ENCODE measurements around the gene CCDC51. TPM values are rescaled to one million over a fixed set of nuclear protein-coding genes. Genes with fewer than 3 reads are reported as not detected.

CCDC51 gene
- total and polyA plus RNA-seq, 2 donors (not counting 1 experiment from before 2014, with no cell fraction given), result 5.0 to 5.9 TPM

DNA sequence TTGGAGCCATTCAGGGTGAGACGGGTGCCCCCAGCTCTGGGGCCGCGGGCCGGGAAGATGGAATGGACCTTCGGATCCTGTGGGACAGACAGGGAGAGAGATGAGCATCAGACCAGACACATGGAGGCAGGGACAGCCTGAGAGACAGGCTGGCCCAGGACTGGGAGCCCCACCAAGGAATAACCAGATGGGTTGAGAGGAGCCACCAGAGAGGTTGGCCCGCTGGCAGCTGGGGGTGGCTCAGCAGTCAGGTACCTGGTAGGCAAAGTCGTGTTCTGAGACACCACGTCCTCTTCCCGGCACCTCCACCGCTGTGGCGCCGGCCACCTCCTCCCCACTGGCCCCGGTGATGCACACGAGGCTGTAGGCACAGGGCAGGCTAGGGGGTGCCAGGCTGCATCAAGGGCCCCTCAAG lies 23.8 kb downstream of the CCDC51 start:
- TF ChIP-seq EZH2 (IDR thresholded peaks at IDR 0.05; ENCODE audit: borderline replicate concordance, insufficient read depth, low read depth, low read length, poor library complexity, severe bottlenecking), result no peak
- TF ChIP-seq, protein P1, sequence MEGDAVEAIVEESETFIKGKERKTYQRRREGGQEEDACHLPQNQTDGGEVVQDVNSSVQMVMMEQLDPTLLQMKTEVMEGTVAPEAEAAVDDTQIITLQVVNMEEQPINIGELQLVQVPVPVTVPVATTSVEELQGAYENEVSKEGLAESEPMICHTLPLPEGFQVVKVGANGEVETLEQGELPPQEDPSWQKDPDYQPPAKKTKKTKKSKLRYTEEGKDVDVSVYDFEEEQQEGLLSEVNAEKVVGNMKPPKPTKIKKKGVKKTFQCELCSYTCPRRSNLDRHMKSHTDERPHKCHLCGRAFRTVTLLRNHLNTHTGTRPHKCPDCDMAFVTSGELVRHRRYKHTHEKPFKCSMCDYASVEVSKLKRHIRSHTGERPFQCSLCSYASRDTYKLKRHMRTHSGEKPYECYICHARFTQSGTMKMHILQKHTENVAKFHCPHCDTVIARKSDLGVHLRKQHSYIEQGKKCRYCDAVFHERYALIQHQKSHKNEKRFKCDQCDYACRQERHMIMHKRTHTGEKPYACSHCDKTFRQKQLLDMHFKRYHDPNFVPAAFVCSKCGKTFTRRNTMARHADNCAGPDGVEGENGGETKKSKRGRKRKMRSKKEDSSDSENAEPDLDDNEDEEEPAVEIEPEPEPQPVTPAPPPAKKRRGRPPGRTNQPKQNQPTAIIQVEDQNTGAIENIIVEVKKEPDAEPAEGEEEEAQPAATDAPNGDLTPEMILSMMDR (IDR thresholded peaks at IDR 0.05), result no peak
- DNase-seq, result no peak
- no peaks in the 10 kb centered on the region for H3K36me3 ChIP-seq (replicated peaks in 1 of 2; ENCODE audit: control extremely low read depth in 1 of 2, control insufficient read depth in 1 of 2, extremely low read depth in 1 of 2, insufficient read depth in 2 of 2, low read length in 1 of 2)
- H3K27me3 ChIP-seq (replicated peaks in 1 of 4; ENCODE audit: control extremely low read depth in 1 of 4, control insufficient read depth in 3 of 4, insufficient read depth in 4 of 4, low read length in 3 of 4), result no peaks in the 10 kb centered on the region
- H3K27ac Mint-ChIP-seq, result no peak overlapping the region
- no peaks in the 10 kb centered on the region for H3K4me1 Mint-ChIP-seq
- 89% methylated on average over 14 of the region's 14 CpGs for whole genome bisulfite sequencing (ENCODE audit: insufficient coverage)
- no peaks in the 10 kb centered on the region for H4K20me1 ChIP-seq (ENCODE audit: control insufficient read depth, insufficient read depth, low read length, poor library complexity, severe bottlenecking)
- no peaks in the 10 kb centered on the region for H3K9me3 Mint-ChIP-seq (ENCODE audit: insufficient read depth)
- no peak for ATAC-seq (ENCODE audit: low read depth)
- ChIA-PET POLR2A (no interaction called here), CTCF (interaction anchor here (1.2 kb wide), 1 partner anchor 15 kb away, joined by 3 read pairs; no protein-coding TSS in a partner anchor)
- H3K27me3 Mint-ChIP-seq, result no peaks in the 10 kb centered on the region
- H3K9ac ChIP-seq (ENCODE audit: low read length), result no peak overlapping the region
- H2AFZ ChIP-seq (ENCODE audit: insufficient read depth, low read depth, low read length, poor library complexity, severe bottlenecking), result no peak overlapping the region
- H3K79me2 ChIP-seq (ENCODE audit: control insufficient read depth, insufficient read depth, low read length), result no peaks in the 10 kb centered on the region
- H3K9me3 ChIP-seq (ENCODE audit: control extremely low read depth in 1 of 3, control insufficient read depth in 2 of 3, insufficient read depth in 1 of 3, low read length in 2 of 3), result no peaks in the 10 kb centered on the region
- no peak overlapping the region for H3K27ac ChIP-seq (ENCODE audit: low read length in 2 of 2)
- no peak overlapping the region for H3K4me2 ChIP-seq (replicated peaks; ENCODE audit: low read depth, low read length, poor library complexity, severe bottlenecking)
- intact Hi-C loops (cut with micrococcal nuclease), result no loop called here
- H3K4me1 ChIP-seq (ENCODE audit: control insufficient read depth in 2 of 2, insufficient read depth in 2 of 2, low read length in 2 of 2), result no peaks in the 10 kb centered on the region
- H3K4me3 Mint-ChIP-seq, result no peak overlapping the region
- H3K4me3 ChIP-seq (ENCODE audit: control extremely low read depth in 1 of 5, extremely low read depth in 1 of 5, insufficient read depth in 1 of 5, low read depth in 2 of 5, low read length in 4 of 5), result no peak overlapping the region

GRCh38 chr3:48415251-48415953 lies 24.5 kb downstream of the CCDC51 start:
- no peak for TF ChIP-seq EZH2 (IDR thresholded peaks at IDR 0.05; ENCODE audit: borderline replicate concordance, insufficient read depth, low read depth, low read length, poor library complexity, severe bottlenecking)
- TF ChIP-seq, protein P1 (IDR thresholded peaks at IDR 0.05), result no peak
- no peak overlapping the region for H3K27ac Mint-ChIP-seq
- Histone ChIP-seq H3K36me3 (replicated peaks in 1 of 2; ENCODE audit: control extremely low read depth in 1 of 2, control insufficient read depth in 1 of 2, extremely low read depth in 1 of 2, insufficient read depth in 2 of 2, low read length in 1 of 2) (no peaks in the 10 kb centered on the region), H3K4me2 (replicated peaks; ENCODE audit: low read depth, low read length, poor library complexity, severe bottlenecking) (no peak overlapping the region), H3K79me2 (ENCODE audit: control insufficient read depth, insufficient read depth, low read length) (no peaks in the 10 kb centered on the region), H3K27me3 (replicated peaks in 1 of 4; ENCODE audit: control extremely low read depth in 1 of 4, control insufficient read depth in 3 of 4, insufficient read depth in 4 of 4, low read length in 3 of 4) (no peaks in the 10 kb centered on the region), H3K4me1 (ENCODE audit: control insufficient read depth in 2 of 2, insufficient read depth in 2 of 2, low read length in 2 of 2) (no peaks in the 10 kb centered on the region), H4K20me1 (ENCODE audit: control insufficient read depth, insufficient read depth, low read length, poor library complexity, severe bottlenecking) (no peaks in the 10 kb centered on the region), H3K9me3 (ENCODE audit: control extremely low read depth in 1 of 3, control insufficient read depth in 2 of 3, insufficient read depth in 1 of 3, low read length in 2 of 3) (no peaks in the 10 kb centered on the region), H3K9ac (ENCODE audit: low read length) (no peak overlapping the region), H2AFZ (ENCODE audit: insufficient read depth, low read depth, low read length, poor library complexity, severe bottlenecking) (no peak overlapping the region), H3K4me3 (ENCODE audit: control extremely low read depth in 1 of 5, extremely low read depth in 1 of 5, insufficient read depth in 1 of 5, low read depth in 2 of 5, low read length in 4 of 5) (no peak overlapping the region), H3K27ac (ENCODE audit: low read length in 2 of 2) (no peak overlapping the region)
- ATAC-seq (ENCODE audit: low read depth) (no peak), DNase-seq (no peak)
- CTCF ChIA-PET, result interaction anchor here (1.1 to 1.2 kb wide), 2 partner anchors 15 to 21 kb away, joined by 3 read pairs; no protein-coding TSS in a partner anchor
- H3K4me3 Mint-ChIP-seq, result no peak overlapping the region
- intact Hi-C loops (cut with micrococcal nuclease), result no loop called here
- 90% methylated on average over 23 of the region's 24 CpGs for WGBS (ENCODE audit: insufficient coverage)
- no peaks in the 10 kb centered on the region for H3K27me3 Mint-ChIP-seq
- POLR2A ChIA-PET, result no interaction called here
- no peaks in the 10 kb centered on the region for H3K9me3 Mint-ChIP-seq (ENCODE audit: insufficient read depth)
- no peaks in the 10 kb centered on the region for H3K4me1 Mint-ChIP-seq

Data from B cell (primary cell).